Osteocyte (in vitro differentiated cells): ENCODE results near the gene KCNN3. TPM values are rescaled to one million over a fixed set of nuclear protein-coding genes. Genes with fewer than 3 reads are reported as not detected.

Source experiments
- DNase-seq: peaks from one replicate; pipeline ENCODE4 v3.0.0; 2021; ENCODE audit warnings: mixed read lengths; ENCODE audit not compliant: unreplicated experiment; ENCODE audit errors: extremely low spot score
- H3K27ac Mint-ChIP-seq: one replicate; pipeline ENCODE4 v1.8.0; 2021; ENCODE audit warnings: mild to moderate bottlenecking, mixed read lengths; ENCODE audit not compliant: unreplicated experiment
- H3K27me3 Mint-ChIP-seq: one replicate; pipeline ENCODE4 v1.8.0; 2021; ENCODE audit warnings: mixed read lengths; ENCODE audit not compliant: unreplicated experiment
- H3K36me3 Mint-ChIP-seq: one replicate; pipeline ENCODE4 v1.8.0; 2021; ENCODE audit warnings: mixed read lengths; ENCODE audit not compliant: unreplicated experiment
- H3K4me1 Mint-ChIP-seq: one replicate; pipeline ENCODE4 v1.8.0; 2021; ENCODE audit warnings: mixed read lengths; ENCODE audit not compliant: unreplicated experiment
- H3K4me3 Mint-ChIP-seq: one replicate; pipeline ENCODE4 v1.8.0; 2021; ENCODE audit warnings: mild to moderate bottlenecking, moderate library complexity, mixed read lengths; ENCODE audit not compliant: unreplicated experiment
- H3K9me3 Mint-ChIP-seq: one replicate; pipeline ENCODE4 v1.8.0; 2021; ENCODE audit warnings: mixed read lengths; ENCODE audit not compliant: unreplicated experiment
- total RNA-seq: library from RNA; stranded (reverse); gene quantifications from 2 replicates; pipeline ENCODE4 v1.2.1, GENCODE V29; 2021
- TF ChIP-seq, protein P1 (sequence below): fragments of 200-600 bp; sonication (generic); IDR thresholded peaks from 2 replicates; pipeline ENCODE4 v1.5.0; 2021; ENCODE audit warnings: antibody characterized with exemption, mild to moderate bottlenecking, moderate library complexity

The KCNN3 gene
- total RNA-seq, 1 donor from 2014 or later = 0.16 TPM

- DNase-seq = no peak
- Mint-ChIP-seq H3K36me3 (no peaks in the 10 kb centered on the region), H3K9me3 (no peaks in the 10 kb centered on the region), H3K4me3 (no peak overlapping the region), H3K27me3 (peaks cover 38% of the 10 kb centered on the region), H3K27ac (no peak overlapping the region), H3K4me1 (no peaks in the 10 kb centered on the region)
- TF ChIP-seq, protein P1, sequence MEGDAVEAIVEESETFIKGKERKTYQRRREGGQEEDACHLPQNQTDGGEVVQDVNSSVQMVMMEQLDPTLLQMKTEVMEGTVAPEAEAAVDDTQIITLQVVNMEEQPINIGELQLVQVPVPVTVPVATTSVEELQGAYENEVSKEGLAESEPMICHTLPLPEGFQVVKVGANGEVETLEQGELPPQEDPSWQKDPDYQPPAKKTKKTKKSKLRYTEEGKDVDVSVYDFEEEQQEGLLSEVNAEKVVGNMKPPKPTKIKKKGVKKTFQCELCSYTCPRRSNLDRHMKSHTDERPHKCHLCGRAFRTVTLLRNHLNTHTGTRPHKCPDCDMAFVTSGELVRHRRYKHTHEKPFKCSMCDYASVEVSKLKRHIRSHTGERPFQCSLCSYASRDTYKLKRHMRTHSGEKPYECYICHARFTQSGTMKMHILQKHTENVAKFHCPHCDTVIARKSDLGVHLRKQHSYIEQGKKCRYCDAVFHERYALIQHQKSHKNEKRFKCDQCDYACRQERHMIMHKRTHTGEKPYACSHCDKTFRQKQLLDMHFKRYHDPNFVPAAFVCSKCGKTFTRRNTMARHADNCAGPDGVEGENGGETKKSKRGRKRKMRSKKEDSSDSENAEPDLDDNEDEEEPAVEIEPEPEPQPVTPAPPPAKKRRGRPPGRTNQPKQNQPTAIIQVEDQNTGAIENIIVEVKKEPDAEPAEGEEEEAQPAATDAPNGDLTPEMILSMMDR = no peak
Measured at GRCh38 chr1:154713005-154713404, 157.1 kb downstream of the KCNN3 start.

- DNase-seq = no peak
- Mint-ChIP-seq H3K27ac (no peak overlapping the region), H3K4me1 (no peaks in the 10 kb centered on the region), H3K27me3 (peaks cover 41% of the 10 kb centered on the region), H3K36me3 (no peaks in the 10 kb centered on the region), H3K4me3 (no peak overlapping the region), H3K9me3 (no peaks in the 10 kb centered on the region)
- TF ChIP-seq, protein P1 = no peak
Measured at GRCh38 chr1:154712166-154712810, 157.8 kb downstream of the KCNN3 start.

DNA sequence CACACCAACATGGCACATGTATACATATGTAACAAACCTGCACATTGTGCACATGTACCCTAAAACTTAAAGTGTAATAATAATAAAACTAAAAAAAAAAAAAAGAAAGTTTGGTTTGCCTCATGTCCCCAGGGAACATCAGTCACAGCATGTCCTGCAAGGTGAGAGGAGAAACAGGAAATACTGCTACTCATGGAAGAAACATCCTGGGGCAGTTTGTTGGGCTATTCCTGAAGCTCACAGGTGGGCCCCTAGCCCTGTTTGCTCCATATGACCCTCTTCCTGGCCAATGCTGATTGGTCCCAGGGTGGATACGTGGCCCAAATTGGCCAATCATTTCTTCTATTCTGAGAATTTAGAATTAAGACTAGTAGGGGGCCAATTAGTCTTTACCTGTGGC, 158.7 kb downstream of the KCNN3 start:
- TF ChIP-seq, protein P1 = no peak
- Mint-ChIP-seq H3K9me3 (no peaks in the 10 kb centered on the region), H3K4me1 (no peaks in the 10 kb centered on the region), H3K36me3 (no peaks in the 10 kb centered on the region), H3K4me3 (no peak overlapping the region), H3K27me3 (peaks cover 42% of the 10 kb centered on the region), H3K27ac (no peak overlapping the region)
- no peak for DNase-seq

DNA sequence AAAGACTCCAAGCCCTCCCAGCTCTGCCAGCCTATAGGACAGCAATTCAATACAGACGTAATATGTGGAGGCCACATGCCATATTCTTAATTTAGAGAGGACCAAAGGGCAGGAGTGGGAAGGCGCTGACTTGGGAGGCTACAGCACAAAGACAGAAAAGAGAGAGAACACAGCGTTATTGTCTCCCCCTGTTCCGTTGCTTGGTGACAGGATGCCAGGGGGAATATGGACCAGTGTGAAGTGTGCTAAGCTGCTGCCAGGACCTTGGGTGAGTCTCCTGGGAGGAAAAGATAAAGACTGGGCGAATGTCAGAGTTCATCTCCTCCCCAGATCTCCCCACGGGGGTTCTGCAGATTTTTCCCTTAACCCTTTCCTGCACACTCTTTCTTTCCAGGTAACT, 160.0 kb downstream of the KCNN3 start:
- Mint-ChIP-seq H3K9me3 (no peaks in the 10 kb centered on the region), H3K36me3 (no peaks in the 10 kb centered on the region), H3K27me3 (peaks cover 50% of the 10 kb centered on the region), H3K27ac (no peak overlapping the region), H3K4me3 (no peak overlapping the region), H3K4me1 (no peaks in the 10 kb centered on the region)
- TF ChIP-seq, protein P1 = no peak
- no peak for DNase-seq

DNA sequence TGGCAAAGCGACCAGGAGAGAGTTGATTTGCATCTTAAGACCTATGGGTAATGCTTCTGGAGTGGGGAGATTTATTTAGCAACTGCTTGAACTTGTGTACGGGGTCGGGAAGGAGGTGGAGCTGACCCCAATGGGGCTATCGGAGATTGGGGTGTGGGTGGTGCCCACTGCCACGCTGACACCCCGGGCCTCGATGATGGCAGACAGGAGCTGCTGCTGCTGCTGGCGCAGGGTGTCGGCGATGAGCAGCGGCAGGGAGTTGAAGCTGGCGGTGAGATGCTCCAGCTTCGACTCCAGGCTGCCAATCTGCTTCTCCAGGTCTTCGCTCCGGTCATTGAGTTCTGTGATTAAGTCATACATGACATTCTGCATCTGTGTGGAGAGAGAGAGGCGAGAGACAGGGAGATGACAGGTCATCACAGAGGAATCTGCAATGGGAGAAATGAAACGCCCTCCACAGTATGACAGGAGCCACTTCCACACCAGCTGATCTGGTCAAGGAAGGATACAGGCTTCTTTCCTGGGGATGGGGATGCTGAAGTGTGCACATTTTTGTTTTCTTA, 162.1 kb downstream of the KCNN3 start:
- no peak for DNase-seq
- peaks cover 51% of the 10 kb centered on the region for H3K27me3 Mint-ChIP-seq
- TF ChIP-seq, protein P1 = no peak
- H3K9me3 Mint-ChIP-seq = no peaks in the 10 kb centered on the region
- H3K4me3 Mint-ChIP-seq = no peak overlapping the region
- H3K36me3 Mint-ChIP-seq = no peaks in the 10 kb centered on the region
- H3K4me1 Mint-ChIP-seq = no peaks in the 10 kb centered on the region
- H3K27ac Mint-ChIP-seq = no peak overlapping the region
